Measurements from ENCODE around the gene PGAP1. TPM values are rescaled to one million over a fixed set of nuclear protein-coding genes. Genes with fewer than 3 reads are reported as not detected.

Gene PGAP1
- total and polyA plus RNA-seq, 9 of the 15 experiments (the other 6 are each of a cell fraction or from before 2014, with no cell fraction given) = 0.08 to 0.73 (median 0.52) TPM

- no peak for TF ChIP-seq ZC3H8 (IDR thresholded peaks at IDR 0.05)
- no peak for TF ChIP-seq KDM4B (IDR thresholded peaks at IDR 0.05; ENCODE audit: borderline replicate concordance in 2 of 2, low read depth in 1 of 2)
- no peak for TF ChIP-seq HMG20B (CRISPR knock-in tag; IDR thresholded peaks at IDR 0.05)
- TF ChIP-seq GTF2F1 (IDR thresholded peaks at IDR 0.05; ENCODE audit: low read depth, low read length) = no peak
- TF ChIP-seq ZNF785 (CRISPR knock-in tag; IDR thresholded peaks at IDR 0.05) = no peak
- TF ChIP-seq ZNF507 (tag; conservative IDR thresholded peaks at IDR 0.05) = no peak
- TF ChIP-seq, protein P1, sequence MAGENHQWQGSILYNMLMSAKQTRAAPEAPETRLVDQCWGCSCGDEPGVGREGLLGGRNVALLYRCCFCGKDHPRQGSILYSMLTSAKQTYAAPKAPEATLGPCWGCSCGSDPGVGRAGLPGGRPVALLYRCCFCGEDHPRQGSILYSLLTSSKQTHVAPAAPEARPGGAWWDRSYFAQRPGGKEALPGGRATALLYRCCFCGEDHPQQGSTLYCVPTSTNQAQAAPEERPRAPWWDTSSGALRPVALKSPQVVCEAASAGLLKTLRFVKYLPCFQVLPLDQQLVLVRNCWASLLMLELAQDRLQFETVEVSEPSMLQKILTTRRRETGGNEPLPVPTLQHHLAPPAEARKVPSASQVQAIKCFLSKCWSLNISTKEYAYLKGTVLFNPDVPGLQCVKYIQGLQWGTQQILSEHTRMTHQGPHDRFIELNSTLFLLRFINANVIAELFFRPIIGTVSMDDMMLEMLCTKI (IDR thresholded peaks at IDR 0.05; ENCODE audit: partially characterized antibody) = no peak
- TF ChIP-seq ZBTB11 (CRISPR knock-in tag; IDR thresholded peaks at IDR 0.05) = no peak
- TF ChIP-seq ZNF695 (CRISPR knock-in tag; IDR thresholded peaks at IDR 0.05) = no peak
- no peak for TF ChIP-seq RCOR1 (IDR thresholded peaks at IDR 0.05; ENCODE audit: borderline replicate concordance in 1 of 2, low read depth in 2 of 2, low read length in 2 of 2)
- in situ Hi-C loops (cut with MboI) (no loop called here), intact Hi-C loops (cut with micrococcal nuclease) (no loop called here)
- H3K9ac ChIP-seq (ENCODE audit: insufficient read depth in 1 of 2, low read depth in 2 of 2, low read length in 2 of 2) = no peak overlapping the region
- WGBS (ENCODE audit: insufficient coverage, low coverage, missing lambda C conversion rate) = 13% methylated on average over 1 of the region's 3 CpGs
- no peak overlapping the region for H3K4me3 ChIP-seq
- CTCF ChIA-PET (ENCODE audit: low intra/inter-chr PET ratio) = no interaction called here
- no peak overlapping the region for H3K4me2 ChIP-seq (ENCODE audit: insufficient read depth, low read length)
- no peak overlapping the region for H3K27ac ChIP-seq (ENCODE audit: extremely low read depth, low read depth, low read length)
- DNase-seq (ENCODE audit: extremely low read depth in 1 of 4, low spot score in 3 of 4) (no peak), FAIRE-seq (no peak), ATAC-seq (no peak)
- H2AFZ ChIP-seq (ENCODE audit: low read depth, low read length) = no peak overlapping the region
- H3K9me1 ChIP-seq (ENCODE audit: control insufficient read depth, insufficient read depth, low read length) = no peaks in the 10 kb centered on the region
- no peaks in the 10 kb centered on the region for H4K20me1 ChIP-seq (replicated peaks; ENCODE audit: control insufficient read depth, insufficient read depth, low read length)
- no peaks in the 10 kb centered on the region for H3K9me3 ChIP-seq (replicated peaks; ENCODE audit: control insufficient read depth, insufficient read depth, low read depth, low read length)
- H3K36me3 ChIP-seq (ENCODE audit: control insufficient read depth, insufficient read depth, low read length) = no peaks in the 10 kb centered on the region
- H3K4me1 ChIP-seq (replicated peaks in 1 of 2; ENCODE audit: control insufficient read depth in 2 of 2, insufficient read depth in 2 of 2, low read length in 2 of 2) = no peaks in the 10 kb centered on the region
- no peaks in the 10 kb centered on the region for H3K27me3 ChIP-seq (ENCODE audit: control insufficient read depth in 2 of 2, insufficient read depth in 2 of 2, low read length in 2 of 2)
- POLR2A ChIA-PET = no interaction called here
- no peaks in the 10 kb centered on the region for H3K79me2 ChIP-seq (ENCODE audit: control insufficient read depth, insufficient read depth, low read length)
- BruUV-seq (replicated peaks) = no TSS peak
Measured at GRCh38 chr2:196899976-196900375, 26.5 kb downstream of the PGAP1 start.
